HG03469 (cell line): ENCODE measurements around the gene ADPRH.
A peak's percentile ranks its signal among the peaks of the same experiment; 100 is the strongest.
"Not testable (repeated sequence)": the region's sequence is repeated elsewhere in the genome, so short reads cannot be mapped to it uniquely, and the experiment has no call there.

Source experiments
- ATAC-seq: cut with Tn5 transposase; IDR thresholded peaks from one replicate; pipeline ENCODE4 v1.9.1; 2021; ENCODE audit warnings: mild to moderate bottlenecking, moderate library complexity, moderate number of reproducible peaks; ENCODE audit not compliant: unreplicated experiment

Gene ADPRH

DNA sequence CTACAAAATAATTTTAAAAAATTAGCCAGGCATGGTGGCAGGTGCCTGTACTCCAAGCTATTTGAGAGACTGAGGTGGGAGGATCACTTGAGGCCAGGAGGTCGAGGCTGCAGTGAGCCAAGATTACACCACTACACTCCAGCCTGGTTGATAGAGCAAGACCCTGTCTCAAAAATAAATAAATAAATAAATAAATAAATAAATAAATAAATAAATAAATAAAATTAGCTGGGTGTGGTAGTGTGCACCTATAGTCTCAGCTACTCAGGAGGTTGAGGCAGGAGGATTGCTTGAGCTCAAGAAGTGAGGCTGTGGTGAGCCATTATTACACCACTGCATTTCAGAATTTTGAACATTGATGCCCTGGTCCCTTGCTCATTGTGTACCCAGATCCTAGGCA is 15.6 kb downstream of the ADPRH start:
- ATAC-seq: not testable (repeated sequence)

DNA sequence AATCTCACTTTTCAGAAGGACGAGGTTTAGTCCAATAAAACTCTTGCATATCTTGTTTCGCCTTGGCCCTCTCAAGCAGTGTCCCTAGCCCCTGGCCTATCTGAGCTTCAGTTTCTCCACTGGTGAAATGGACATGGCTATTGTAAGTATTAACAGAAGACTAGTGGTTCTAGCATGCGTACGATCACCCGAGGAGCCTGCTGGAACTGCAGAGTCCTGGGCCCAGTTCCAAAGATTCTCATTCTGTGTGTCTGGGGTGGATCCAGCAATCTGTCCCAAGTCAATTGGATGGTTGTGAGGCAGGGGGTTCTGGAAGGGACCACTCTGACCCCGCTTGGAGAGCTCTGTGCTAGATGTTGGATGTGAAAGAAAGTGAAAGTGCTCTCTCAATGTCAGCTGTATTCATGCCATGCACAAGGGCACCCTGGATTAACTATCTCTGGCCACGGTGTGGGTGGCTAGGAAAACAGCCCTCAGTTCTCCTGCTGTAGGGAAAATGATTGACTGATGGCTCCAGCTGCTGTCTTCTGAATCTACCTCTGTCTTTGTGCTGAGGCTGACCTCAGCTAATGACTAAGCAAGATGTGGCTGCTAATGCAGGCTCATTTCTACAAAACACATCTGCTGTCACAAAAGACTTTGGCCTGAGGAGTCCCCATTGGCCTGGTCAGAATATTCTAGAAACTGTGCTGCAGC is 16.5 kb downstream of the ADPRH start:
- ATAC-seq: no peak

DNA sequence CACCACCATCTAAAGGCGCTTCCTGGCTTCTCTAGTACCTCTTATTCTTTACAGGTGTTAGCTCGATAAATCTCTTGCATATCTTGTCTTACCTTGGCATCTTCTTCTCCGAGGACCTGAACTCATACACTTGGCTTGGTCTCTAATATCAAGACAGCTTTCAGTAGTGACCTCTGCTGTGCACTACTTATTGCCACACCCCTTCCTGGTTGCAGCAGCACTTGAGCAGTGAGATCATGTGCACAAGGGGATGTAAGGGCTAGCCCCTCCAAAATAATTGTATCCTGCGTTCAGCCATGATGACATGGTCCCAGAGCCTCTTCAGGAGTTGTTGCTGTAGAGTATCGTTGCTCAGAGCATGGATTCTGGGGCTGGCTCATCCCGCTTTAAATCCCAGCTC is 17.1 kb downstream of the ADPRH start:
- no peak for ATAC-seq

DNA sequence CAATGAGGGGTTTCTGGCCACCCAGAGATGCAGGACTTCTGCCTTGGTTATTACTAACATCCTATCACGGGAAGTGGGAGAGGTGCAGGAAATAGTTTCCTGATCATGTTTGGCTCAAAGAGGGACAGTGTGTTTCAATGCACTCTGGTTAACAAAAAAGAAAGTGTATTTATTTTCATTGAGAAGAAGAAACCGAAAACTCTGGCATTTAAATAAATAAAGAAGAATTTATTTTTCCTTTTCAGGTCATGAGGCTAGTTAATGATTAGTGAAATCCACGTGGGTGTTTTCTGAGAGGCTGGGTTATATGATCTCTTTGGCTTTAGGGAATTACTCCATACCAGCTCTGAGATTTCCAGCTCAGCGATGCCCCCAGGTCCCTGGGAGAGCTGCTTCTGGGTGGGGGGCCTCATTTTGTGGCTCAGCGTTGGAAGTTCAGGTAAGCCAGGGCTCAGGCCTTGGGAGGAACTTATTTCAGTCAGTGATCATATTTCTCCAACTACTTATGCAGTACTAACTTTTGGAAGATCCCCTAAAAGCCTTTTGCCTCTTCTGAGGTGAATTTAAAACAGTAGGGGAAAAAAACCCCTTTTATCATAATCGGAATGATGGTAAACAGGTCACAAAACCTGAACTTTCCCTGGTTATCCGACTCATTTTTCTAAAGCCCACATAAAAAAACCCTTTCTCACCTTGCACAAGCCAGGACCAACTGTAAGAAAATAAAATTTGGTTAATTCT is 18.4 kb downstream of the ADPRH start, which contains the start of gene PLA1A:
Gene PLA1A (plus strand): TSS at position 338 of the 741 bp plus-strand sequence. CDS start 29 bp downstream, at position 367.
- no peak for ATAC-seq

DNA sequence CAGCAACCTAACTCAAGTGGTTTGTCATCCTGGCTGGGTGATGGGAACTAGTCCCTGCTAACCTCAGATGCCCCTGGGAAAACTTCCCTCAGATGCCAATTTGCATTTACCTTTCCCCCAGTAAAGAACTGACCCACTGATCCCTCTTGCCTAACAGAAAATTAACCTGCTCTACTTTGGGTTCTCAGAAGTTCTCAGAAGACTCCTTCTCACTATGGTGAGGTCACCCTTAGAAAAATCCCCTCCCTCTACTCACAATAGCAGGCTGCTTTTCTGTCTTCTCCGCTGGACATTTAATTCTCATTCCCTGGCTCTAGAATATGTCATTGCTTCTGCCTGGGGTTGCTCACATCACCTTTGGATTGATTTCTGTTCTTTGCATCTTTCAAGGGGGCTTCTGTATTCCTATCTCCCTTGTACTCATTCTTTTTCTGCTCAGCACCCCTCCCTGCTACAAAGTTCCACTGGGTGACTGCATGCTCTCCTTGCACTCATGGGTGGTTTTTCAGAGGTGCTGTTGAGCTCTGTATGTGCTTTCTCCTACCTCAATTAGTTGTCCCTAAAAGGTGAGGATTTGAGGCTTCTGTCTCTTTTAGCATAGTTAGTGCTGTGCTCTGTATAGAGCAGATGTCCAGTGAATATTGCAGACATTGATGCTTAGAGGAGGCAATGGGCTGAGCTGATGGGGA is 19.3 kb downstream of the ADPRH start:
- no peak for ATAC-seq

DNA sequence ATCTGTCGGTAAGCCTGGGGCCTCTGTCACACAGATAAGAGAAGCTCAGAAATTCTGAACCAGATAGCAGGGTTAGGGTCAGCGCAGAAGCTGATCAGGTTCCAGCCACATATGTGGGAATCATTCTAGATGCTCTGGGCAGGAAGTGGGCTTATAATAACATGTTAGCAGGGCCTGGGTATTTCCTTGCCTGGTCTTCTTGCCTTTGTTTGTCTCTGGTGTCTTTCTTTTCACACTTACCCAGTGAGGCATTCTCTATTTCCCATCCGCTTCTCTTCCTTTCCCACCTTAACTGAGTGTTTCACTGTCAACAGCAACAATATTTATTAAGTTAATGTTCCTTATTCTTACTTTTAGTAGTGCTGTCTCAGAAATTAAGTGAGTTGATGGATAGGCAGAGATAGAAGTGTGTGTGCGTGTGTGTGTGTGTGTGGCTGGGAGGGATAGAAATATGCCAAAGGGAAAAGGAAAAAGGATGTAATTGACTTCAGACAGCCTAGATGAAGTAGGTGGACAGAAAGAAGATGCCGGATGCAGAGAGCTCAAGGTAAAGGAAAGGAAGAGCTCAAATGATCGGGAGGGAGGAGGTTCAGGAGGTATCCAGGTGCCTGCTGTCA is 20.4 kb downstream of the ADPRH start:
- ATAC-seq: no peak

DNA sequence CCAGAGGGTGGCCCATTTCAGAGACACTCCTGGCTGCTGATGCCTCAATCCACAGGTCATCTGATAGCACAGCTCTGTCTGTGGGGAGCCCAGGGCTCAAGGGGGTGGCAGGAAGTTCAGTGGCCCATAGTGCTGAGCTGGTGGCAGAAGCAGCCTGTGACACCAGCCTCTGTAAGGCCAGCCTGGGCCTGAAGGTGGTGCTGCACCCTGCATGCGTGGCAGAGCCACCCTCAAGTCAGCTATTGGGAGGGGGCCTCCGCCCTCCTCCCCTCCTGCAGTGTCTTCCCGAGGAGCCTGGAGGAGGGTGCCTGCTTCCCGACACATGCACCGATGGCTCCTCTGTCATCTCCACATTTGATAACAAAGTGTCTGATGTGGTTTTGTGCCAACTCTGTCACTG is 21.4 kb downstream of the ADPRH start:
- peak; percentile 41 for ATAC-seq

DNA sequence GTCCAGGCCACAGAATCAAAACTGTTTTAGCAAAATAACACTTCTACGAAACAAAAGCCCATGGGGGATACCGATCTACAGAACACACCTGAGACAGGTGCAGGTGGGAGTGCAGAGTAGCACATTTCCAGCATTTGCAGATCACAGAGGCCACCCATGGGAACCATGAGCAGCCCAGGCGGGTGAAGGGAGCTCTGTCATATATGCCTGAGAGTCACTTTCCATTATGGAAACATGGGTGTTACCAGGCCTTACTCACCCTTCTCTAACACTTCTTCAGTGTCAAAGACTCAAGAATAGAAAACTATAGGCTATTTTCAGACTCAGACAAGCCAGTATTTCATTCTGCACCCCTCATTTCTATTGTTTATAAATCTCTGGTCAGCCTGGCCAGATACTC is 21.9 kb downstream of the ADPRH start:
- ATAC-seq: no peak

DNA sequence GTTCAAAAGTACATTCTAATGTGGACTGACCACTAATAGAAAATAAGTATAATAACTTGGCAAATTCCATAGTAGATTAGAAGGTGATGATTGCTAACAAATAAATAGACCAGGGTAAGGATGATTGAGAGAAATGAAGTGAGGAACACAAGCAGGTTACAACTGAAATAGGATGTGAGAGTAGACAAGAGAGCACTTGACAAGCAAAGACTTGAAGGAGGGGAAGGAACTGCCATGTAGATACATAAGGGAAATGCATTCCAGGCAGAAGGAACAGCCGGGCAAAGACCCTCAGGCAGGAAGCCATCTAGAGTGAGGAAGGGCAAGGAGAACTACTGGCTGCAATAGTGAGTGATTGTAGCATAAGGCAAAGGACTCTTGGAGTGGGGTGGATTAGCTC is 23.4 kb downstream of the ADPRH start:
- no peak for ATAC-seq

DNA sequence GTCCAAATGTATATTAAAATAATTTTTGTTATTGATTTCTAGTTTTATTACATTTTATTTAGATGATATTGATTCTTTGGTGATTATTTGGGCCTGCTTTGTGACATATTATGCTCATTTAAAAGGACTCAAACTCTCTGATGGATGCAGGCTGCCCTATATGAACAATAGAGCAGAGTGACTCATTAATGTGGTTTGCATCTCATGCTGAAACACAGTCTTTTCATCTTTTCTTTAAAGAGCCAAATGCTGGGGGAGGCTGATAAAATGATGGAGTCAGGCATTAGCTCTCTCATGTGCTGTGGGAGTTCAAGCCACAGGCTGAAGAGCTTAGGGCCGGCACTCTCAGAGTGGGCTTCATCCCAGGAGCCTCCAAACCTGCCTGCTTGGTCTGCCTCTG is 25.6 kb downstream of the ADPRH start:
- no peak for ATAC-seq

DNA sequence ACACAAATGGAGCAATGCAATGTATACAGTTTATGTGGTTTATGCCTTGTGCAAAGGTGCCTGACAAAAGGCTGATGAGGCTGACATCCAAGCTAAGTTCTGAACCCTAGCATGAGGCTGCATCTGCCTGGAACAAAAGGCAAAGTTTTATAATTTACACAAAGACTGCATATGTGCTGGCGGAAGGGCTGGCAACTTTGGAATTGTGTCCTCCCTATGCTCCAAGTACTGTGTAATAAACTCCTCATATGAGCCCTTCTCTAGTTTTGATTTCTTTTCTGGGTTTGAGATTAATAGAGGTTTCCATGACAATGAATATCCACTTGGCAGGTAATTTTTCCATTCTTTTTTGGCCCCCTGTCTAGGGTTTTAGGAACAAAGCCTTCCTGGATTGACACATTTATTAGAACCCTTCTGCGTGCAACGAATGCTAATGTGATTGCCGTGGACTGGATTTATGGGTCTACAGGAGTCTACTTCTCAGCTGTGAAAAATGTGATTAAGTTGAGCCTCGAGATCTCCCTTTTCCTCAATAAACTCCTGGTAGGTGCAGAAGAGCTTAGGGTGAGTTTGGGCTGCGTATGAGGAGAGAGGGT is 29.2 kb downstream of the ADPRH start:
- ATAC-seq: no peak

DNA sequence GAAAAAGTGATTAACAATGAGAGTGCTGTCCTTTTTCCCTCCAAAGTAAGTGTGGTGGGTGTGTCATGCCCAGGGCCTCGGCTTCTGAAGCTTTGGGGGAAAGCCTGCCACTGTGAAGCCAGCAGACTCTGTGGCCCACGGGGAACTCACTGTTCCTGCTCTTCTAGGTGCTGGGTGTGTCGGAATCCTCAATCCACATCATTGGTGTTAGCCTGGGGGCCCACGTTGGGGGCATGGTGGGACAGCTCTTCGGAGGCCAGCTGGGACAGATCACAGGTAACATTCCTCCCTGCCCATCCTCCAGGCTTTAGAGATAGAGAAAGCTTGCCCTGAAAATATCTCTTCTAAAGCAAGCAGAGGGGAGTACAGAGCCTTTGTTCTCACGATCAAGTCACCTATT is 30.0 kb downstream of the ADPRH start:
- no peak for ATAC-seq

DNA sequence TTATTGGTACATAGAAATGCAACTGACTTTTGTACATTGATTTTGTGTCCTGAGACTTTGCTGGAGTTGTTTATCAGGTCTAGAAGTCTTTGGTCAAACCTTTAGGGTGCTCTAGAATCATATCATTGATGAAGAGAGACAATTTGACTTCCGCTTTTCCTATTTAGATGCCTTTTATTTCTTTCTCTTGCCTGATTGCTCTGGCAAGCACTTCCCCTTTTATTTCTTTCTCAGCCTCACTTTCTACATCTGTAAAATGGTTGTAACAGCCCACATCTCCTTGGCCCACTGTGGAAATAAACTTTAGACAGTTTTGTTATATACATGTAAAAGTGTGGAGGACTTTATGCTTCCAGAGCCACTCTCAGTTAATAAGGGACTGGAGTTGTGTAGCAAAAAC is 32.4 kb downstream of the ADPRH start:
- ATAC-seq: no peak

DNA sequence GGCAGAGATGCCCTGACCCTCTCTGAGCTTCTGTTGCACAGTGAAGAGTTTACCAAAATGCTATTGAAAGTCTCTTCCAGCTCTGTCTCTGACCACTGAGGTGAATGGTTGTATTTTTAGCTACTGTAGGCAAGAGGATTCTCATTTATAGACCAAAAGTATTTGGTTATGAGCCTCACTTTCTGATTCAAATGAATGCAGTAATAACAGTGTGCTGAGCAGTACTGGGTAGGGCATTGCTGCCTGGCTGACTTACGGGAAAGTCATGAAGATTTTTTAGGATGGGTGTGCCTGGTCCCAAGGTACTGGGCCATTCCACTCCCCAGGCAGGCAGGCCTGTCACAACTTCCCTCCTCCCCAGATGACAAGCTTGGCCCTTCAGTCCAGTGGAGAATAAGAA is 33.9 kb downstream of the ADPRH start:
- no peak for ATAC-seq

DNA sequence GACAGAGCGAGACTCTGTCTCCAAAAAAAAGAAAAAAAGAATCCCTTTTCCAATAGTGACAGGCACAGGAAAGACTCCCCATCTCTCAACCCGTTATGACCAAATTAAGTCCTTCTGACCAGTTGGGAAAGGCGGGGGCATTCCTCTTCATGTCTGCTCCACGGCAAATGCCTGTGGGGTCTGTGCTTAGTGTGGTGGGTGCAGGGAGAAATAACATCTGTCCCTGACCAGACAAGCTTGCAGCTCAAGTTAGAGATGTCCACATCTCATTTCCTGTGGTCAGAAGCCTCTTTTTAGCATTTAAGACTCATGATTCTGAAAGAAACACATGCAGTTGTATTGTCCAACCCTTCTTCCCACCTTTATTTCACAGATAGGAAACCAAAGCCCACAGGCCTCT is 34.6 kb downstream of the ADPRH start:
- ATAC-seq: no peak

DNA sequence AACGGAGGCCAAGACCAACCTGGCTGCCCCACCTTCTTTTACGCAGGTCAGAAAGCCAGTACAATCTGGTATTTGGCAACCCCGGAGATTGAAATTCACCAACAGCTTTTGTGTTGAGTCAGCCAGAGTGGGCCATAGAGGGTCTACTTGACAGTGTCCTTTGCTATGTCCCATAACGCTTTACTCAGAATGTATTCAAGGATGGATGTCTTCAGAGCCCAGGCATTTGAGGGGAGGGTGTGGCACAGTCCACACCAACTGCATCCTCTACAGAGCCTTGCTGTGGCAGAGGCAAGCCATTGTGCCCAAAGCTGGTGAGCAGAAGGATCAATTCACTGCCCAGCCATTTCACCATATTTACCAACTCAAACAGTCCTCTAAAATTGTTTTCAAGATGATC is 36.8 kb downstream of the ADPRH start:
- no peak for ATAC-seq

DNA sequence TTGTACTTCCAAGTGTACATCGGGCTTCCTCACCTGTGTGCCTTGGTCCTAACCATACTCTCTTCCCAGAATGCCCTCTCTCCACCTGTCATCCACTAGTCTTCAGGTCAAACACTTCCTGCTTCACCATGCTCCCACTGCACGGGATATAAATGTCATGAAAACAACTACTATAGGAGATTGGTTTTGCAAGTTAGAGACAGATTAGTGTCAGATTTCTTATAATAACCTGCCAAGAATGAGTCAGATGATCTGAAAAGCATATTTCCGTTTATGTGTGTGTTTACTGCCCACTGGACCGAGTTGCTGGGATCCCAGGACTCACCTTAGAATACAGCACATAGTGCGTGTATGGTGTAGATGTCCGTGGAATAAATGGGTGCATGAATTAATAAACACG is 39.8 kb downstream of the ADPRH start:
- ATAC-seq: no peak

DNA sequence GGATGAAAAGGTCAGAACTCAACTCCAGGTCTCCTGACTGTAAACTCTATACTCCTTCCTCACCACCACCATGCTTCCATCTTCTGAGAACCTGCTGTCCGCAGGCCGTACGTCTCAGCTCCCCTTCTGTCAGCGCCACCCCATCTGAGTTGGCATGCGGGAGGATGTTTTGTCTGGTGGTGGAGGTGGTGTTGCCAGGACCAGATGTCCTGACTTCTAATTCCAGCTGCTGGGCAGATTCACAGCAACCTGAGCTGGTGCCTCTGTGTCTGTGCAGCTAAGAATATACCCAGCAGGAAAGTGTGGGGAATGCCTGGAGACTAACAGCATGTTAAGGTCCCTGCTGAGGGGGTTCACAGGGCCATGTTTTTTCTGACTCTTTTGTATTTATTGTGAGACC is 41.6 kb downstream of the ADPRH start:
- no peak for ATAC-seq

DNA sequence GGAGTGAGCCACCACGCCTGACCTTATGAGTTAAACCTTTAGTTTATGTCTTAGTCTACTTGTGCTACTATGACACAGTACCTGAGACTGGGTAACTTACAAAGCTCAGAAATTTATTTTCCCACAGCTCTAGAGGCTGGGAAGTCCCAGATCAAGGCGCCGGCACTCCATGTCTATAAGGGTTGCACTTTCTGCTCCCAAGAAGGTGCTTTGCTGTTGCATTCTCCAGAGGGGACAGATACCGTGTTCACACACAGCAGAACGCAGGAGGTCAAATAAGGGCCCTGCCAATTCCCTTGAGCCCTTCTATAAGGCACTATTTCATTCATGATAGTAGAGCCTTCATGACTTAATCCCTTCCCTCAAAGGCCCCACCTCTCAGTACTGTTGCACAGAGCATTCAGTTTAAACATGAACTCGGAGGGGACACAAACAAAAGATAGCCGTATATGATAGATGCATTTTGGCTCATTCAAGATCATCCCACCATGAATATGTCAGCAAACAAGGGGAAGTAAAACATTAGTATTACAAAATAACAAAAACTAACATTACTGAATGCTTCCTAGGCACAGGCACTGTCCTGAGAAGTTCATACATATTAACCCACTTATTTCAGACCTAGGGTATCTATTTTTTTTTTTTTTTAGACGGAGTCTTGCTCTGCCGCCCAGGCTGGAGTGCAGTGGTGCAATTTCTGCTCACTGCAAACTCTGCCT is 44.9 kb downstream of the ADPRH start:
- ATAC-seq: no peak

DNA sequence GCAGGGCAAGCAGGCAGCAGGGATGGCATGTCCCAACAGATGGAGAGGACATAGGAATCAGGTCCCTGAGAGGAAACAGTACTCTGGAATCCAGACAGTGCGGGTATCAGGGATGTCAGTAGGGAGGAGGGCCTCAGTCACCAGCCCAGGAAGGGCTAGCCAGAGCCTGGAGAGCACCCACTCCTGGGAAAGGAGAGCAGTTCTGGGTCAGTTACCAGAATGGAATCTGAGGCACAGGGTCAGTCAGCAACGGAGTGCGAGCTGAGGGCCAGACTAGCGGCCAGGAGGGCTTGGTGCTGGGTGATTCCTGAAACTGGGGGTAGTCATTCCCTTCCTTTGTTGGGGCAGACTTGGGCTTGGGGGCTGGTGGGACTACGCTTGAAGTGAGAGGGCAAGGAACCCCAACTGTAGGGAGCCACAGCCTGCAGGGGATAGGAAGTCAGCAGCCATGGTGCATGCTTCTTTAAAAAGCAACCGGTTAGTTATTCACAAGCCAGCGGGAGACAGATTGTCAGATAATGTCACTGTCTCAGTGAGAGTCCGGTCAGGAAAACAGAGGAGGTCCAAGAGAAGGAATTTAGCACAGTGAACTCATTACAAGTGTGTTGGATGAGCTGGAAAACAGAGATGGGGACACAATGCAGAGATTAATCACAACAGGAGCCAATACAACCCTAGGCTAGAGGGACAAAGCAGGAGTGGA is 46.3 kb downstream of the ADPRH start:
- ATAC-seq: no peak
